ENCODE results near the gene TEX48.

DNA sequence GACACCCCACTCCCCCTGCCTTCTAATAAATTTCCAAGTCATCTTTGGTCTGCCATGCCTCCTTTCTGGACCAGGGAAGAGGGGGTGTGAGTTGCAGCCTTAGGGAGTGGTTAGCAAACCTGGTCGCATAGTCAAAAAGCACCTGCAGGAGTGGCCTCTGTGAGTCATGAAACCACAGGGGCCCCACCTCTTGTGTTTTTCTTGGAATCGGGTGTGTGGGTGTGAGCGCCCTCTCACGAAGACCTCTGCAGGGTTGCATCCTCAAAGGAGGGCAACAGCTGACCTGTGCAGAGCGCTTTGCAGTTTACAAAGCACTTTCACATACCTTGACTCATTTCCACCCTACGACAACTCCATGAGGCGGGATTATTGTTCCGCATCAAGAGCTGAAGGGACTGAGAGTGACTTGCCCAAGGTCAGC is 36.8 kb upstream of the TEX48 start:
- no peak for TF ChIP-seq ATF2 (CRISPR knock-in tag; IDR thresholded peaks at IDR 0.05; ENCODE audit: borderline replicate concordance, low read depth)
- TF ChIP-seq ATF6 (CRISPR knock-in tag; IDR thresholded peaks at IDR 0.05) = no peak
- TF ChIP-seq NR1H2 (CRISPR knock-in tag; IDR thresholded peaks at IDR 0.05) = no peak
